NCI-H2081 (cell line): ENCODE results near the gene GMDS.

Experiments
- DNase-seq, 2 experiments: peaks; one replicate each; lab custom pipeline; 2025; lab: John Stamatoyannopoulos, UW

Gene GMDS

GRCh38 chr6:1624058-1624850 lies 621.2 kb downstream of the GMDS start:
- DNase-seq: no peak

- DNase-seq: no peak
These were observed 621.7 kb downstream of the GMDS start for GRCh38 chr6:1623769-1624057.

GRCh38 chr6:1622851-1623768 lies 622.3 kb downstream of the GMDS start:
- DNase-seq: no peak

DNA sequence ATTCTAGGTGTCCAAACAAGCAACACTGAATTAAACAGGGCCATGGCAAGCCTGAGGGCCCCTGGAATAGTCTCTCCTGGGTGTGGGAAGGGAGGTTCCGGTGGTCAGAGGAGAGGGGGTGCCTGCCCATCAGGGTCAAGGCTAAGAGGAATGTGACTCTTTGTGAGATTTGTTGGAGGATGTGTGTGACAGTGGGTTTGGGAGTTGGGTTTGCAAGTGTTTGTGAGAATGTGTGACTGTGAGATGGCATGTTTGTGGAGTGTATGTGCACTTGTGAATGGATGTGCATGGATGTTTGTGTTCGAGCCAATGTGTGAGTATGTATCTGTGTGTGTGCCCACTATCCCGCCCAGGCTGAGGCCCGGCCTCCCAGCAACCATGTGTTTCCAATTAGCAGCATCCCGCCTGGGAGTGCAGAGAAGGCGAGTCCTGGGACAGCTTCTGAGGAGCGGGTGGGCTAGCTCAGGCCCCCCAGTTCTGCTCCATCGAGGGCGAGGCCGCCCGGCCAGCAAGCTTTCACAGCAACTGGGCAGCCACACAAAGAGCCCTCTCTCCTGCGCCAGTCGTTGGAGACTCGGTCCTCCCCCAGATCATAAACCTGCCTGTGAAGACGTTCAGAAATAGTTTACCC lies 623.1 kb downstream of the GMDS start:
- DNase-seq: no peak

DNA sequence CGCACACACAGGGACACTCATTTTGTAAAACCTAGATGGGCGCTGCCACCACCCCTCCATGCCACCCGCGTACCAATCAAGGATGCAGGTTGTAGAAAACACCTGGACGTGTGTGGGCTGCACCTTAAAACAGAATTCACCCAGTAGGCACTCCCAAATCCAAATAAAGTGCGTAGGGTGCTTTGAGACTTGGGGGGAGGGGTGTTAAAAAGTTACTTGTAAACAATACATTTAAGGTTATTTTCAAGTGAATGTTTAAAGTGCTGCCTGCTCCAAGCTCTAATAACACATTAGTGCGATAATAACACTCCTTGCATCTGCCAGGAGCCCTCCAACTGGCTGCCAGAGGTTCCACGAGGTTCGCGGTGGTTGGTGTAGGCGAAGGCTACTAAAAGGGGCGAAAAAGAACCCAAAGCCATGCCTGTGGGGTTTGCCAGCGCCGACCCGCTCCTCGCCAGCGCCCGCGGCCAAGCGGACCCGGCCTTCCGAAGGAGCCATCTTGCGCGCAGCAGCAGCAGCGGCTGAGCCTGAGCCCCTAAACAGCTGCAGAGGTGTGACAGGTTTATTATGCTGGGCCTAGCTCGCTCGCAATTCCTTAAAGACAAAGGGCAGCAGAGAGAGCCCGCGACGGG lies 624.2 kb downstream of the GMDS start:
- DNase-seq: no peak

GRCh38 chr6:1620504-1621069 lies 624.8 kb downstream of the GMDS start:
- DNase-seq: no peak

DNA sequence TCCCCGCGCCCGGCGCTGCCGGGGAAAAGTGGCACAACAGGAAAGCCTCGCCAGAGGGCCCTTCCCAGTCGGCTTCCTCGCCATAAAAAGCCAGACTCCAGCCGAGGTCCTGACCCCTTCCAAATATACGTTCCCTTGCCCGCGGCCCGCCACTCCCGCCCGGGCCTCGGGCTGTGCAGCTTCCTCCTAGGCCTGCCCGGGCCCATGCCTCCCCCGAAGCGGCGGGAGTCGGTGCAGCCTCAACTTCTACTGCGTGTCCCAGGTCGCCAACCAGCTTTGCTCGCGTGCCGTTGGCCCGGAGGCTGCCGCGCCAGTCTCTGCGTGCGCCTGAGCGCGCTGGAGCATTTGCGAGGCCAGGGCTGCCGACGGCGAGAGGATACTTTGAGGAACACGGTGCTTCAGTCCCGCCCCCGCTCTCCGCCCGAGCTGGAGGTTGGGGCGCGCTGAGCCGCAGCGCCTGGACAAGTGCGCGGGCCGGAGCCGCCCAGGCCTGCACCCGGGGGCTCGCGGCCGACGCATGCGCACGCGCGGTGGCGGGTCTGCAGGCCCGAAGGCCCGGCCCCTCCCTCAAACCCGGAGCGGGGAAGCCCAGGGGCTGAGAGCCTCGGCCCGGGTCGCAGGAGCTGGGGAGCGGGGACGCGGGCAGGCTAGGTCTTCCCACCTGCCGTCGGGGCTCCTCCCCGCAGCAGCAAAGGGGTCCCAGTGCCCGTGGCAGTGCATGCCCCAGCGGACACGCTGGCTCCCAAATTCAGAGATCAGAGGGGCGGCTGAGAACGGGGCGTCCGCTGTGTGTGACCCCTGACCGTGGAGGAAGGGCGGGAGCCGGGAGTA lies 625.5 kb downstream of the GMDS start:
- DNase-seq: no peak

DNA sequence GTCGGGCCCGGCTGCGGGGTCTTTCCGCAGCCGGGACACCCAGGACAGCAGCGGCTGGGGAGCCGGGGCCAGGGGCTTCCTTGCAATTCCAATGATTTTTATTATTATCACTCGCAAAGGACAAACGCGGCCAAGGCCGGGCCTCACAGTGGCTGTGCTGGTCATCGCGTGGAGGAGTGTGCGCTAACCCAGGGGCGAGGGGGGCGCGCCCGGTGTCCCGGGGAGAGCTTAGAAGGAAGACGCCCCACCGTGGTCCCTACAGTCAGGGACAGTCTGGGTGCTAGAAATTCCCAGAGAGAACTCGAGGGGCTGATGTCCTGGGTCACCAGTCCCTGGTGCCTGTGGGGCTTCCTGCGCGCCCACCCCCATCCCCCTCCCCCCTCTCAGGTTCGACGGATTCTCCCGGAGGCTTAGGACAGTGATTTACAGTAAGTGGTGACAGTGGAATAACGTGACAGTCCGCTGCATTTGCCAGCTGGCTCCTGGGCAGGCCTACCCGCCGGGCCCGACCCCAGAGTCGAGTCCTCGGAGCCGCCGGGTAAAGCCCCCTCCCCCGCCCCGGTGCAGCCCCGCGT lies 626.2 kb downstream of the GMDS start:
- DNase-seq: no peak

GRCh38 chr6:1618311-1619097 lies 626.9 kb downstream of the GMDS start:
- DNase-seq: no peak

GRCh38 chr6:1617466-1618310 lies 627.7 kb downstream of the GMDS start:
- DNase-seq: no peak

GRCh38 chr6:1616701-1617463 lies 628.5 kb downstream of the GMDS start:
- no peak for DNase-seq

DNA sequence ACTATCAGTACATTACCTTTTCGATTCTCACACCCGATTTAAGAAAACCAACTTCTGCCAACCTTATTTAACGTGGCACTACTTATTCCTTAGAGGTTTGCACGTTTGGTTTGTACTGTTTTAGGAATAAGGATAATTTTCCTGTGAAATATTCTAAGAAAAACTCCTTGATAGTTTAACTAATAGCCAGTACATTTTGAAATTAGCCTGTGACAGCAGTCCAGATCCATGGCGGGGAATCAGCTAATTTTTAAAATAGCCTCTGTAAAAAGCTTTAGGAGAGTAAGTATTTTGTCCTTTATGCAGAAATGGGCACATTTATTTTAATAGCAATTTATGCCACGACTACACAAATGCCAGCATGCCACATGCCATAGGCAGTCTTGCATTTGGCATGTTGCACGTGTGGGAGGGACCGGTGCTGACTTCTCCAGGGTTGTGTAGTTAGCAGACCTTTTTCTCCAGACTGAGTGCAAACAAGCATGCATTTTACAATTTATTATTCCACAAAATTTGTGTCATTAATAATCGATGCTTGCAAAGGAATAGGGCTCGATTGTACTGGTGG lies 629.5 kb downstream of the GMDS start:
- DNase-seq: no peak

DNA sequence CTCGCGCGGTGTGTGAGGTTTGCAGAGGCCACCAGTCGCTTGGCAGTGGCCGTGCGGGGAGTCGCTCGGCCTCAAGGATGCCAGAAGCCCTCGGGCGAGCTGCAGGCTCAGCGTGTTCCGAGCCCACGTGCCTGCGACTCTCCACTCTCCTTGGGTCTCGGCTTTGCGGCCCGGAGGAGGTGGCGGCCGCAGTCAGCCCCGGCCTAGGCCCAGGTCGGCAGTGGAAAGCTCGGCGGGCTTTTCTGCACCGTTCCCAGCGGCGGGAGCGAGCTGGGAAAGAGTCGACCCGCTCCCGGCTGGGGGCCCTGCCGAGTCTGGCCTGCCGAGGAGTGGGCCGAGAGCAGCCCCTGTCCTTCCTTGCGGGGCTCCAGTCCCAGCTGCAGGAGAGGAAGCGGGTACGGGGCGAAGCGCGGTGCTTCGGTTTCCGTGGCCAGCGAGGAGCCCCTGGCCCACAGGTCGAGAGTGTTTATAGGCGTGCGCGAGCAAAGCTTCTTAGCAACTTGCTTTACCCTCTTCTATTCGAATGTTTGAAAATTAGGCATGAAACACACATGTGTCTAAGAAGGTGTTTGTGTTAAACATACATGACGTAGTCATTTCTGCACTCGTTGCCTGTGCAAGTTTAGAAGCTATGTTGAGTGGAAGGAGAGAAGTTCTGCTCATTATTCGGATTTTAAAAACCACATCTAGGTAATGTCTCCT lies 630.1 kb downstream of the GMDS start:
- DNase-seq: no peak

GRCh38 chr6:1614448-1615150 lies 630.8 kb downstream of the GMDS start:
- DNase-seq: no peak

DNA sequence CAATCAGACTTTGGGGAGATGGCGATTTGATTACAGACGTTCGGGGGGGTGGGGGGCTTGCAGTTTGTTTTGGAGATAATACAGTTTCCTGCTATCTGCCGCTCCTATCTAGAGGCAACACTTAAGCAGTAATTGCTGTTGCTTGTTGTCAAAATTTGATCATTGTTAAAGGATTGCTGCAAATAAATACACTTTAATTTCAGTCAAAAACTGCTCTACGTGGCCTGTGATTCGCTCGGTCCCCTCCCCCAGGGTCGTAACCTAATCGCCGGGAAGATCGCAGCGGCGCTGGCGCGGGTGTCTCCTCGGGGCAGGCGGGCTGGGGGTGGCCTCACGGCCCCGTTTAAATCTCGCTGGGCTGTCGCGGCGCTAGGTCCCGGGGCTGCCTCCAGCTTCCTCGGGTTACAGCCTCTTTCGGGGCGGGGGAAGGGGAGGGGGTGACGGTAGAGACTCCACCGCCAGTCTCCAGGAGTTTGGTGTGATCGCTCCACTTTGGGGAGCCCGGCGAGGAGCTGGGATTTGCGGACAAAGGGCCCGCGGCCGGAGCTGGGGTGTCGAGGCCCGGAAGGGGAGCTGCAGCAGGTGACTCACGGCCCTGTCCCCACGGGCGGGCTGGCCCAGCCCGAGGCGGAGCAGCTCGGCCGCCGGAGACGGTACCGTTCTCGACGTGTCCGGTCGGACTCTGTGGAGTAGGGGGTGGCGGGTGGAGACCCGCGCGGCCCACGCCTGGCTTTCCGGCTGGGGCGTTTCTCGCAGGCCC lies 631.5 kb downstream of the GMDS start:
- DNase-seq: no peak

GRCh38 chr6:1613346-1613687 lies 632.1 kb downstream of the GMDS start:
- no peak for DNase-seq
